Measurements from ENCODE around the gene LEF1. TPM values are rescaled to one million over a fixed set of nuclear protein-coding genes. Genes with fewer than 3 reads are reported as not detected.

The LEF1 gene
- polyA plus RNA-seq, 1 donor (not counting 4 experiments of a cell fraction or from before 2014, with no cell fraction given): 1.5 TPM

DNA sequence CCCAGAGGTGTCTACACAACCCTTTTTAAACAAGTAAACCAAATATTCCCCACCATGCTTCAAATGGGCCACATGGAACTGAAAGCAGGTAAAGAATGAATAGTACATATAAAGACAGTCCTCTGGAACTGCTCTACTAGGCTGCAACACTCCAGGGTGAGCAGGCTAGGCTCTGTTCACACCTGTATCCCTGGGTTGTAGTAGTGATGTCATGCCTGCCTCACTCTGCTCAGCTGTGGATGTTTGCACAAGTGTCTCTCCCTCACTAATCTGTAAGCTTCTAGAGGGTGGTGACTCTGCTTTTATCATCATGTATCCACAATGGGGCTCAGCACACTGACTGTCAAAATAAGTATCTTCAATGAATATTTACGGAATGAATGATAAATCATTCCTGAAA lies 20.4 kb downstream of the LEF1 start:
- Histone ChIP-seq H3K36me3 (ENCODE audit: control insufficient read depth in 2 of 2, extremely low read depth in 1 of 2, insufficient read depth in 2 of 2, low read length in 2 of 2) (no peaks in the 10 kb centered on the region), H4K20me1 (ENCODE audit: control insufficient read depth, extremely low read depth, insufficient read depth, low read length) (no peaks in the 10 kb centered on the region), H3K4me2 (ENCODE audit: control insufficient read depth, extremely low read depth, insufficient read depth, low read depth, low read length) (no peak overlapping the region), H3K27me3 (ENCODE audit: control insufficient read depth, extremely low read depth, insufficient read depth, low read length) (peaks cover 5% of the 10 kb centered on the region), H2AFZ (ENCODE audit: control insufficient read depth, low read length) (no peak overlapping the region), H3K27ac (ENCODE audit: control insufficient read depth, insufficient read depth, low read length) (no peak overlapping the region), H3K4me1 (ENCODE audit: control insufficient read depth, extremely low read depth, insufficient read depth, low read length) (no peaks in the 10 kb centered on the region), H3K9ac (ENCODE audit: control insufficient read depth, extremely low read depth, insufficient read depth, low read length) (no peak overlapping the region), H3K9me1 (ENCODE audit: control insufficient read depth, extremely low read depth, insufficient read depth, low read length) (no peaks in the 10 kb centered on the region), H3K79me2 (ENCODE audit: control insufficient read depth, insufficient read depth, low read length) (no peaks in the 10 kb centered on the region), H3K9me3 (ENCODE audit: control insufficient read depth, low read depth, low read length) (no peaks in the 10 kb centered on the region), H3K4me3 (ENCODE audit: control insufficient read depth in 2 of 3, extremely low read depth in 1 of 3, insufficient read depth in 2 of 3, low read depth in 1 of 3, low read length in 3 of 3) (no peak overlapping the region)
- FAIRE-seq: no peak
- dilution Hi-C loops (cut with MboI; ENCODE audit: extremely low pct_ligation_motif_present, low sequenced_read_pairs): no loop called here
- TF ChIP-seq, protein P1, sequence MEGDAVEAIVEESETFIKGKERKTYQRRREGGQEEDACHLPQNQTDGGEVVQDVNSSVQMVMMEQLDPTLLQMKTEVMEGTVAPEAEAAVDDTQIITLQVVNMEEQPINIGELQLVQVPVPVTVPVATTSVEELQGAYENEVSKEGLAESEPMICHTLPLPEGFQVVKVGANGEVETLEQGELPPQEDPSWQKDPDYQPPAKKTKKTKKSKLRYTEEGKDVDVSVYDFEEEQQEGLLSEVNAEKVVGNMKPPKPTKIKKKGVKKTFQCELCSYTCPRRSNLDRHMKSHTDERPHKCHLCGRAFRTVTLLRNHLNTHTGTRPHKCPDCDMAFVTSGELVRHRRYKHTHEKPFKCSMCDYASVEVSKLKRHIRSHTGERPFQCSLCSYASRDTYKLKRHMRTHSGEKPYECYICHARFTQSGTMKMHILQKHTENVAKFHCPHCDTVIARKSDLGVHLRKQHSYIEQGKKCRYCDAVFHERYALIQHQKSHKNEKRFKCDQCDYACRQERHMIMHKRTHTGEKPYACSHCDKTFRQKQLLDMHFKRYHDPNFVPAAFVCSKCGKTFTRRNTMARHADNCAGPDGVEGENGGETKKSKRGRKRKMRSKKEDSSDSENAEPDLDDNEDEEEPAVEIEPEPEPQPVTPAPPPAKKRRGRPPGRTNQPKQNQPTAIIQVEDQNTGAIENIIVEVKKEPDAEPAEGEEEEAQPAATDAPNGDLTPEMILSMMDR (optimal IDR thresholded peaks at IDR 0.05 in 1 of 3, IDR thresholded peaks at IDR 0.05 in 1 of 3, conservative IDR thresholded peaks at IDR 0.05 in 1 of 3; ENCODE audit: extremely low read depth in 1 of 3, insufficient read depth in 2 of 3, low read length in 3 of 3): no peak
- no peak for TF ChIP-seq EZH2 (IDR thresholded peaks at IDR 0.05; ENCODE audit: low read length)
- DNase-seq (ENCODE audit: low read depth, low spot score): no peak

DNA sequence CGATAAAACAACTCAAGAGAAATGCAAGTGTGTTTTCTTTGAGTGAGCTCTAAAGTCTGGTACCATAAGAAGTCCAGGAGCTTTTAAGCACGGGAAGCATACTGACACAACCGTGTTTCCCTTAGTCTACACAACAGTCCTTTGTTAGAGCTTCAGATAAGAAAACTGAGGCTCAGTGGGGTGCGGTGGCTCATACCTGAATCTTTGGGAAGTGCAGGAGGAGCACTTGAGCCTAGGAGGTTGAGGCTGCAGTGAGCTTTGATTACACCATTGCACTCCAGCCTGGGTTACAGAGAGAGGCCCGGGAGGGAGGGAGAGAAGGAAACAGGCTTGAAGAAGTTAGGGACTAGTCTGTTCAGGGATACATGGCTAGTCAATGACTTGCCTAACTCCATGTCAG lies 21.9 kb downstream of the LEF1 start:
- dilution Hi-C loops (cut with MboI; ENCODE audit: extremely low pct_ligation_motif_present, low sequenced_read_pairs): no loop called here
- Histone ChIP-seq H4K20me1 (ENCODE audit: control insufficient read depth, extremely low read depth, insufficient read depth, low read length) (no peaks in the 10 kb centered on the region), H3K27ac (ENCODE audit: control insufficient read depth, insufficient read depth, low read length) (no peak overlapping the region)

DNA sequence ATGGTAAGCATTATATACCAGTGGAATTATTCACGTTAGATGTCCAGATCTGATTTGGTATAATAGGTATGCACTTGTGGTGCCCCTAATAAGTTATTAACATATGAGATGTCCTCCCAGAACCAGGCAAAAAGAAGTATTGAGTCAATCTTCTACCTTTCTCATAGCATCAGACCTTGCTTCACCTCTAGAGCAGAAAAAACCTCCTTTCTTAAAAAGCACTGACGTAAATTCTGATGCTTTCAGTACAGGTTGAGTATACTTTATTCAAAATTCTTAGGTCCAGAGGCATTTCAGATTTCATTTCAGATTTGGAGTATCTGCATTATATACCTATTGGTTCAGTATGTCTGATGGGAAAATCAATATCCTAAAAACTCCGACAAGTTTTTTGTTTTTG lies 22.4 kb downstream of the LEF1 start:
- Histone ChIP-seq H3K9ac (ENCODE audit: control insufficient read depth, extremely low read depth, insufficient read depth, low read length) (no peak overlapping the region), H3K27ac (ENCODE audit: control insufficient read depth, insufficient read depth, low read length) (no peak overlapping the region), H3K4me3 (ENCODE audit: control insufficient read depth in 2 of 3, extremely low read depth in 1 of 3, insufficient read depth in 2 of 3, low read depth in 1 of 3, low read length in 3 of 3) (no peak overlapping the region), H3K9me3 (ENCODE audit: control insufficient read depth, low read depth, low read length) (no peaks in the 10 kb centered on the region), H3K36me3 (ENCODE audit: control insufficient read depth in 2 of 2, extremely low read depth in 1 of 2, insufficient read depth in 2 of 2, low read length in 2 of 2) (no peaks in the 10 kb centered on the region), H3K9me1 (ENCODE audit: control insufficient read depth, extremely low read depth, insufficient read depth, low read length) (no peaks in the 10 kb centered on the region), H2AFZ (ENCODE audit: control insufficient read depth, low read length) (no peak overlapping the region), H3K4me1 (ENCODE audit: control insufficient read depth, extremely low read depth, insufficient read depth, low read length) (no peaks in the 10 kb centered on the region), H3K27me3 (ENCODE audit: control insufficient read depth, extremely low read depth, insufficient read depth, low read length) (peaks cover 8% of the 10 kb centered on the region), H4K20me1 (ENCODE audit: control insufficient read depth, extremely low read depth, insufficient read depth, low read length) (no peaks in the 10 kb centered on the region), H3K4me2 (ENCODE audit: control insufficient read depth, extremely low read depth, insufficient read depth, low read depth, low read length) (no peak overlapping the region), H3K79me2 (ENCODE audit: control insufficient read depth, insufficient read depth, low read length) (no peaks in the 10 kb centered on the region)
- dilution Hi-C loops (cut with MboI; ENCODE audit: extremely low pct_ligation_motif_present, low sequenced_read_pairs): no loop called here
- no peak for FAIRE-seq
- DNase-seq (ENCODE audit: low read depth, low spot score): no peak
- TF ChIP-seq EZH2 (IDR thresholded peaks at IDR 0.05; ENCODE audit: low read length): no peak
- TF ChIP-seq, protein P1 (optimal IDR thresholded peaks at IDR 0.05 in 1 of 3, IDR thresholded peaks at IDR 0.05 in 1 of 3, conservative IDR thresholded peaks at IDR 0.05 in 1 of 3; ENCODE audit: extremely low read depth in 1 of 3, insufficient read depth in 2 of 3, low read length in 3 of 3): no peak

More for the DNA sequence above, 21.9 kb downstream of the LEF1 start:
- no peaks in the 10 kb centered on the region for H3K9me1 ChIP-seq (ENCODE audit: control insufficient read depth, extremely low read depth, insufficient read depth, low read length)
- no peak for FAIRE-seq
- H3K4me2 ChIP-seq (ENCODE audit: control insufficient read depth, extremely low read depth, insufficient read depth, low read depth, low read length): no peak overlapping the region
- no peak overlapping the region for H2AFZ ChIP-seq (ENCODE audit: control insufficient read depth, low read length)
- H3K4me1 ChIP-seq (ENCODE audit: control insufficient read depth, extremely low read depth, insufficient read depth, low read length): no peaks in the 10 kb centered on the region
- no peak overlapping the region for H3K4me3 ChIP-seq (ENCODE audit: control insufficient read depth in 2 of 3, extremely low read depth in 1 of 3, insufficient read depth in 2 of 3, low read depth in 1 of 3, low read length in 3 of 3)
- TF ChIP-seq EZH2 (IDR thresholded peaks at IDR 0.05; ENCODE audit: low read length): no peak
- H3K27me3 ChIP-seq (ENCODE audit: control insufficient read depth, extremely low read depth, insufficient read depth, low read length): peaks cover 5% of the 10 kb centered on the region
- no peaks in the 10 kb centered on the region for H3K79me2 ChIP-seq (ENCODE audit: control insufficient read depth, insufficient read depth, low read length)
- no peak for DNase-seq (ENCODE audit: low read depth, low spot score)
- H3K36me3 ChIP-seq (ENCODE audit: control insufficient read depth in 2 of 2, extremely low read depth in 1 of 2, insufficient read depth in 2 of 2, low read length in 2 of 2): no peaks in the 10 kb centered on the region
- no peaks in the 10 kb centered on the region for H3K9me3 ChIP-seq (ENCODE audit: control insufficient read depth, low read depth, low read length)
- H3K9ac ChIP-seq (ENCODE audit: control insufficient read depth, extremely low read depth, insufficient read depth, low read length): no peak overlapping the region
